ENCODE data around the gene RAF1. TPM values are rescaled to one million over a fixed set of nuclear protein-coding genes. Genes with fewer than 3 reads are reported as not detected.
"Not testable (repeated sequence)": the region's sequence is repeated elsewhere in the genome, so short reads cannot be mapped to it uniquely, and the experiment has no call there.

Gene RAF1
- total RNA-seq, 1 experiment from 2014 or later = 61.0 TPM

- DNase-seq (ENCODE audit: low read depth, low spot score) = no peak
- in situ Hi-C loops (cut with HindIII; ENCODE audit: low pct_unique_long_range_greater_than_20kb, low sequenced_read_pairs) = no loop called here
Observed at GRCh38 chr3:12681943-12682390, 18.1 kb upstream of the RAF1 start.

- in situ Hi-C loops (cut with HindIII; ENCODE audit: low pct_unique_long_range_greater_than_20kb, low sequenced_read_pairs) = no loop called here
Observed at GRCh38 chr3:12681089-12681942, 17.4 kb upstream of the RAF1 start.

GRCh38 chr3:12679468-12679867, 15.6 kb upstream of the RAF1 start:
- DNase-seq (ENCODE audit: low read depth, low spot score) = no peak
- in situ Hi-C loops (cut with HindIII; ENCODE audit: low pct_unique_long_range_greater_than_20kb, low sequenced_read_pairs) = no loop called here

More at GRCh38 chr3:12681089-12681942, 17.4 kb upstream of the RAF1 start:
- no peak for DNase-seq (ENCODE audit: low read depth, low spot score)

GRCh38 chr3:12677616-12678015, 13.7 kb upstream of the RAF1 start:
- no peak for DNase-seq (ENCODE audit: low read depth, low spot score)
- in situ Hi-C loops (cut with HindIII; ENCODE audit: low pct_unique_long_range_greater_than_20kb, low sequenced_read_pairs) = no loop called here

- in situ Hi-C loops (cut with HindIII; ENCODE audit: low pct_unique_long_range_greater_than_20kb, low sequenced_read_pairs) = no loop called here
- no peak for DNase-seq (ENCODE audit: low read depth, low spot score)
Observed at GRCh38 chr3:12675115-12675810, 11.3 kb upstream of the RAF1 start.

GRCh38 chr3:12673956-12674736, 10.2 kb upstream of the RAF1 start:
- DNase-seq (ENCODE audit: low read depth, low spot score); in situ Hi-C loops (cut with HindIII; ENCODE audit: low pct_unique_long_range_greater_than_20kb, low sequenced_read_pairs): not testable (repeated sequence)

GRCh38 chr3:12671120-12671450, 7.2 kb upstream of the RAF1 start:
- in situ Hi-C loops (cut with HindIII; ENCODE audit: low pct_unique_long_range_greater_than_20kb, low sequenced_read_pairs) = no loop called here

GRCh38 chr3:12670365-12671119, 6.6 kb upstream of the RAF1 start:
- DNase-seq (ENCODE audit: low read depth, low spot score) = no peak
- in situ Hi-C loops (cut with HindIII; ENCODE audit: low pct_unique_long_range_greater_than_20kb, low sequenced_read_pairs) = no loop called here

More at GRCh38 chr3:12671120-12671450, 7.2 kb upstream of the RAF1 start:
- DNase-seq (ENCODE audit: low read depth, low spot score) = no peak

- in situ Hi-C loops (cut with HindIII; ENCODE audit: low pct_unique_long_range_greater_than_20kb, low sequenced_read_pairs) = no loop called here
- DNase-seq (ENCODE audit: low read depth, low spot score) = no peak
Observed at GRCh38 chr3:12663401-12663935, 449 bp downstream of the RAF1 start.

GRCh38 chr3:12662593-12663400, 1.1 kb downstream of the RAF1 start:
- DNase-seq (ENCODE audit: low read depth, low spot score) = no peak
- in situ Hi-C loops (cut with HindIII; ENCODE audit: low pct_unique_long_range_greater_than_20kb, low sequenced_read_pairs) = no loop called here

- no peak for DNase-seq (ENCODE audit: low read depth, low spot score)
- in situ Hi-C loops (cut with HindIII; ENCODE audit: low pct_unique_long_range_greater_than_20kb, low sequenced_read_pairs) = no loop called here
Observed at GRCh38 chr3:12661926-12662592, 1.9 kb downstream of the RAF1 start.

- in situ Hi-C loops (cut with HindIII; ENCODE audit: low pct_unique_long_range_greater_than_20kb, low sequenced_read_pairs); DNase-seq (ENCODE audit: low read depth, low spot score): not testable (repeated sequence)
Observed at GRCh38 chr3:12661375-12661774, 2.5 kb downstream of the RAF1 start.

- in situ Hi-C loops (cut with HindIII; ENCODE audit: low pct_unique_long_range_greater_than_20kb, low sequenced_read_pairs) = no loop called here
- no peak for DNase-seq (ENCODE audit: low read depth, low spot score)
Observed at GRCh38 chr3:12660196-12660595, 3.7 kb downstream of the RAF1 start.

GRCh38 chr3:12659316-12660015, 4.5 kb downstream of the RAF1 start:
- in situ Hi-C loops (cut with HindIII; ENCODE audit: low pct_unique_long_range_greater_than_20kb, low sequenced_read_pairs) = no loop called here
- DNase-seq (ENCODE audit: low read depth, low spot score) = no peak

GRCh38 chr3:12658593-12659058, 5.3 kb downstream of the RAF1 start:
- in situ Hi-C loops (cut with HindIII; ENCODE audit: low pct_unique_long_range_greater_than_20kb, low sequenced_read_pairs) = no loop called here
- DNase-seq (ENCODE audit: low read depth, low spot score) = no peak

Data from SK-MEL-5 (cell line).